IPS DF 19.7 (cell line): Measurements from ENCODE around the gene CCNC.

Experiments
- DNase-seq: peaks from one replicate; pipeline ENCODE4 v3.0.0-alpha.2; 2013; ENCODE audit warnings: low read depth, low spot score

Gene CCNC

DNA sequence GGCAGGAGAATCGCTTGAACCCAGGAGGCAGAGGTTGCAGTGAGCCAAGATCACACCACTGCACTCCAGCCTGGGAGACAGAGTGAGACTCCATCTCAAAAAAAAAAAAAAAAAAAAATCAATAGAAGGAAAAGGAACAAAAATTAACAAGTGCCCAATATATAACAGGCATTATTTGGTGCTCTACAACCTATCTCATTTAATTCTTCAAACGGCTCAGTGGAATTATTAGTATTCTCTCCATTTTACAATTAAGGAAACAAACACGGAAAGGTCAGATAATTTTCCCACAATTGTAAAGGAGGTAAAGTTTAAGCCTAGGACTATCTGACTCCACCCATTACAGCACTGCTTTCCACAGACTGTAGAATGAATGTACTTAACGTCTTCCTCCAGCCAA lies 19.8 kb downstream of the CCNC start:
- no peak for DNase-seq

GRCh38 chr6:99547526-99547925 lies 20.9 kb downstream of the CCNC start:
- DNase-seq, result no peak

GRCh38 chr6:99545442-99545841 lies 23.0 kb downstream of the CCNC start:
- DNase-seq, result no peak

DNA sequence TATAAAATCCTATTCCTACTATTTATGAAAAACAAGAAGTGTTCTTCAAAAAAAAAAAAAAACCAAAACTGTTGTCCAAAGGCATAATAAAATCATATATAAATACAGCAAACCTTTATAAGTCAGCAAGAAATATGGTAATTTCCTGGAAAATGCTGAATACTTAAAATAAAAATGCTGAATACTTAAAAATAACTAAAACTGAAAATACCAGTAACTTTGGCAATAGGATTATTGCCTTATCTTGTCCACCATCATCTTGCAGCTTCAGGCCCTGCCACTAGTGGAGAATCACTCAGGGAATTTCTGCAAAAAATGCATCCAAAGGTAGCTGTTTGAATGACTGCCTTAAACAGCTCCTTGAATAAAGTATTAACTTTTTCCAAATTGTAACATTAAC lies 24.5 kb downstream of the CCNC start:
- DNase-seq, result no peak

- no peak for DNase-seq
Observed at GRCh38 chr6:99530627-99531026, 37.8 kb downstream of the CCNC start.

GRCh38 chr6:99522531-99522930 lies 45.9 kb downstream of the CCNC start:
- no peak for DNase-seq

GRCh38 chr6:99521633-99522151 lies 46.8 kb downstream of the CCNC start:
- DNase-seq, result no peak

DNA sequence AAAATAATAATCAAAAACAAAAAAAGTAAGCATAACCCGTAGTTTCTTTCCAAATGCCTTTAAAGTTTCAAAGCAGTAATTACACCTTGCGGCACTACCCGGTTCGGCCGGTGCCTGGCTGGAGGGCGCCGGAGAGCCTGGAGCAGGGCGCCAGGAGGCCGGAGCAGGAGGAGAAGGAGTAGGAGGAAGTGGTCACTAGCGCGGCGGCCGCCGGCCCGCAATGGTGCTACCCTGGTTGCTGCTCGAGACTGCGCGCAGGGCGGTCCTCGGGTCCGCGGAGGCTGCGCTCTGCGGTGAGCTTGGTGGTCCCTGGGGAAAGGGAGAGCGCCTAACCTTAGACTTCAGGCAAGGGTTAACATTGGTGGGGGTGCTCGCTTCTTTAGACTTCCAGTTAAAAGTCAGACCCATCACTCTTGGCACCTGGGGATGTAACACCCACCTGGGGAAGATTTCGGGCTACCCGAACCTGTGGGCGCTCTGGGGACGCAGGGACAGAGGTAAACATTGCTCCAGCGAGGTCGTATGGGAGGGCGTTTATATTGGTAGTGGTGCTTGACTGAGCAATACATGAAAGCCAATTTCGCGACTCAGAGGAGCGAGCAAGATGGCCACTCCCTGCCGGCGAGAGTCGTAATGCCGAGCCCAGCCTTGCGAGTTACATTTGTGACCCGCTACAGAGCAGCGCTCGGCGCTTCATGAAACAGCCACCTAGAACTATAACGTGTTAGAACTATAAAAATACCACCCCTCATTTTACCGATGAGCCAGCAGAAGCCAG lies 47.4 kb downstream of the CCNC start:
- DNase-seq, result no peak

GRCh38 chr6:99519446-99519845 lies 49.0 kb downstream of the CCNC start:
- no peak for DNase-seq

- DNase-seq, result no peak
Observed at GRCh38 chr6:99514089-99514488, 54.4 kb downstream of the CCNC start.

DNA sequence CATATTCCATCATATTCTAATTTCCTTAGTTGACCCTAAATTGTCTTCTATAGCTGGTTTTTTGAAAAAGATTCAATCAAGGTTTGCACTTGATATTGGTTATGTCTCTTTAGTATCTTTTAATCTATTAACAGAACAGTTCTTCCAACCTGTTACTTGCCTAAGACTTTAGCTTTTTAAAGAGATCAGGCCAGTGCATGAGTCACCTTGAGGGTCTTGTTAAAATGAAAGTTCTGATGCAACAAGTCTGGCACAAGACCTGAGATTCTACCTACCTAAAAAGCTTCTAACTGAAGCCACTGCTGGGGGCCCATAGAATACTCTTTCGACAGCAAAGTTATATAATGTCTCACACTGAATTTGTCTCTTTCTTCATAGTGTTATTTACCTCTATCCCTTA lies 56.4 kb downstream of the CCNC start:
- no peak for DNase-seq

GRCh38 chr6:99507648-99508047 lies 60.8 kb downstream of the CCNC start:
- no peak for DNase-seq

- no peak for DNase-seq
Observed at GRCh38 chr6:99501762-99502161, 66.7 kb downstream of the CCNC start.

DNA sequence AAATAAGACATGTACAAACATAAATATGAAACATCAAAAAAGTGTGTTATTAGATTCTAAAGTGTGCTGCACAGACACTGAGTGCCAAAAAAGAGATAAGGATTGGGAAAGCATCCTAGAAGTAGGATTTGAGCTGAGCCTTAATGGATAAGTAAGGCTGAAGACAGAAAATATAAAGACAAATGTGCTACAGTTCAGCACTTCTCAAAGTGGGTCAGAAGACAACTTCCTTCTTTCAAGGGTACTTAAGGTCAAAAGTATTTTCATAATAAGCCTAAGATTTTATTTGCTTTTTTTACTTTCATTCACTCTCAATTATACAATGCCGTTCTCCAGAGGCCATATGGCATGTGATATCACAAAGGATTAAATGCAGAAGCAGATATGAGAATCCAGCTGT lies 70.0 kb downstream of the CCNC start:
- no peak for DNase-seq

DNA sequence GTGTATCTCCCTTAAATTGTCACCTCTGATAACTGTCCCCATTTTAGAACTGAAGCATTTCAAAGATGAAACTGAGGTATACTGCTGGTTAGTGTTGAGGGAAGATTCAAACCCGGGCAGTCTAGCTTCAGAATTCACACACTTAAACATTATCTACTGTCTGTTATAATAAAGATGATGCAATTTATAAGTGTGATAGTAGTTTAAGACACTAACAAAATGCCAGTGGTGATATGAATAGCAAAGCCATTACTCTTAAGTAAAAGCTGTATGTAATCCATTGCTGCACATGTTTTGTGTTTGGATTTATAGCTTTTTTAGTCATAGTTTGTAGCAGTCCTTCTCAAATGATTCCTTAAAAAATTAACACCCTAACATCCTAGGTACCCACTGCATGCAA lies 73.0 kb downstream of the CCNC start:
- DNase-seq, result no peak
